OCI-LY1 (cell line): ENCODE results near the gene CD96.

Source experiments
- H2AFZ ChIP-seq: fragments of 200-600 bp; sonication (generic), shearing (Covaris generic); 2 replicates; pipeline ENCODE4 v1.6.0; 2014; ENCODE audit warnings: antibody characterized with exemption, mild to moderate bottlenecking, low read length
- H3F3A ChIP-seq: fragments of 200-600 bp; sonication (generic), shearing (Covaris generic); 2 replicates; pipeline ENCODE4 v1.6.0; 2014; ENCODE audit warnings: mild to moderate bottlenecking, antibody characterized with exemption, low read length, moderate library complexity; ENCODE audit not compliant: insufficient read depth
- H3K27ac ChIP-seq: fragments of 200-600 bp; sonication (generic); 2 replicates; pipeline ENCODE4 v1.5.1; 2014; ENCODE audit warnings: low read length, mixed run types, mild to moderate bottlenecking, low read depth; ENCODE audit not compliant: poor library complexity, severe bottlenecking
- H3K27me3 ChIP-seq: fragments of 200-600 bp; sonication (generic); 2 replicates; pipeline ENCODE4 v1.6.0; 2014; ENCODE audit warnings: antibody characterized with exemption, mild to moderate bottlenecking, low read length, moderate library complexity; ENCODE audit not compliant: insufficient read depth
- H3K36me3 ChIP-seq: fragments of 200-600 bp; sonication (generic); 2 replicates; pipeline ENCODE4 v1.6.1; 2014; ENCODE audit warnings: mild to moderate bottlenecking, antibody characterized with exemption, low read length, moderate library complexity, mixed read lengths; ENCODE audit not compliant: insufficient read depth
- H3K4me1 ChIP-seq: fragments of 200-600 bp; sonication (generic); 2 replicates; pipeline ENCODE4 v1.5.1; 2014; ENCODE audit warnings: mild to moderate bottlenecking, low read length, moderate library complexity; ENCODE audit not compliant: insufficient read depth, severe bottlenecking
- H3K4me2 ChIP-seq: fragments of 200-600 bp; sonication (generic), shearing (Covaris generic); 2 replicates; pipeline ENCODE4 v1.6.1; 2014; ENCODE audit warnings: low read length
- H3K4me3 ChIP-seq: fragments of 200-600 bp; sonication (generic); 2 replicates; pipeline ENCODE4 v1.5.1; 2014; ENCODE audit warnings: low read length, low read depth, mild to moderate bottlenecking, mixed read lengths; ENCODE audit not compliant: poor library complexity, severe bottlenecking
- H3K79me2 ChIP-seq: fragments of 200-600 bp; shearing (Covaris generic); 2 replicates; pipeline ENCODE4 v1.6.1; 2016; ENCODE audit warnings: mixed run types, low read length, mixed read lengths; ENCODE audit not compliant: insufficient read depth
- H3K9ac ChIP-seq: fragments of 200-600 bp; sonication (generic), shearing (Covaris generic); 2 replicates; pipeline ENCODE4 v1.6.1; 2014; ENCODE audit warnings: mild to moderate bottlenecking, low read length, mixed read lengths
- H3K9me2 ChIP-seq: fragments of 200-600 bp; sonication (generic), shearing (Covaris generic); 2 replicates; pipeline ENCODE4 v1.6.1; 2014; ENCODE audit warnings: low read depth, mild to moderate bottlenecking, low read length, mixed read lengths
- H3K9me3 ChIP-seq: fragments of 200-600 bp; shearing (Covaris generic); 2 replicates; pipeline ENCODE4 v1.6.1; 2014; ENCODE audit warnings: low read length, mixed read lengths
- H4K20me1 ChIP-seq: fragments of 200-600 bp; sonication (generic), shearing (Covaris generic); 2 replicates; pipeline ENCODE4 v1.6.0; 2016; ENCODE audit warnings: mild to moderate bottlenecking, low read length; ENCODE audit not compliant: insufficient read depth
- CTCF ChIP-seq: fragments of 200-600 bp; sonication (generic), shearing (Covaris generic); IDR thresholded peaks from 2 replicates; pipeline ENCODE4 v1.5.1; 2017; ENCODE audit warnings: mild to moderate bottlenecking, antibody characterized with exemption, low read length, moderate library complexity, mixed read lengths
- EZH2 ChIP-seq: fragments of 200-600 bp; sonication (generic), shearing (Covaris generic); IDR thresholded peaks from 2 replicates; pipeline ENCODE4 v1.8.0; 2017; ENCODE audit warnings: borderline replicate concordance, mixed run types, mild to moderate bottlenecking, antibody characterized with exemption, low read length, moderate library complexity, mixed read lengths

The CD96 gene

GRCh38 chr3:111568355-111568754 lies 26.4 kb downstream of the CD96 start:
- Histone ChIP-seq H4K20me1 (no peaks in the 10 kb centered on the region), H3K36me3 (no peaks in the 10 kb centered on the region)

GRCh38 chr3:111568911-111569310 lies 26.9 kb downstream of the CD96 start:
- Histone ChIP-seq H3K4me2 (no peak overlapping the region), H3K4me1 (no peaks in the 10 kb centered on the region), H3K27ac (no peak overlapping the region), H3K79me2 (no peaks in the 10 kb centered on the region), H3K9ac (no peak overlapping the region), H2AFZ (no peak overlapping the region), H3F3A (no peaks in the 10 kb centered on the region), H4K20me1 (no peaks in the 10 kb centered on the region), H3K36me3 (no peaks in the 10 kb centered on the region), H3K9me2 (no peaks in the 10 kb centered on the region; the same call in 1 of the 2 replicates), H3K4me3 (no peak overlapping the region), H3K9me3 (no peaks in the 10 kb centered on the region), H3K27me3 (no peaks in the 10 kb centered on the region)
- TF ChIP-seq EZH2: no peak
- TF ChIP-seq CTCF: no peak

More at GRCh38 chr3:111568355-111568754, 26.4 kb downstream of the CD96 start:
- Histone ChIP-seq H3F3A (no peaks in the 10 kb centered on the region), H3K9me3 (no peaks in the 10 kb centered on the region), H3K4me1 (no peaks in the 10 kb centered on the region), H3K27me3 (no peaks in the 10 kb centered on the region), H3K9ac (no peak overlapping the region), H3K9me2 (no peaks in the 10 kb centered on the region; the same call in 1 of the 2 replicates), H3K27ac (no peak overlapping the region), H2AFZ (no peak overlapping the region), H3K4me2 (no peak overlapping the region), H3K79me2 (no peaks in the 10 kb centered on the region), H3K4me3 (no peak overlapping the region)
- TF ChIP-seq EZH2: no peak
- no peak for TF ChIP-seq CTCF

- Histone ChIP-seq H3K36me3 (no peaks in the 10 kb centered on the region), H3K79me2 (no peaks in the 10 kb centered on the region), H3F3A (no peaks in the 10 kb centered on the region), H3K4me3 (no peak overlapping the region), H2AFZ (no peak overlapping the region), H3K9me2 (no peaks in the 10 kb centered on the region), H4K20me1 (no peaks in the 10 kb centered on the region), H3K4me2 (no peak overlapping the region), H3K27me3 (no peaks in the 10 kb centered on the region), H3K9ac (no peak overlapping the region), H3K27ac (no peak overlapping the region), H3K9me3 (no peaks in the 10 kb centered on the region), H3K4me1 (no peaks in the 10 kb centered on the region)
- TF ChIP-seq CTCF (no peak), EZH2 (no peak)
Measured at GRCh38 chr3:111570404-111571030, 28.5 kb downstream of the CD96 start.
